Suprapubic skin (tissue), 3 donors: ENCODE measurements around the gene PPEF1.

ENCODE experiments used
- CTCF ChIP-seq, 2 donors: fragments of 200-600 bp in 1 of 2; fragments of 450-650 bp in 1 of 2; sonication (generic) in 1 of 2; IDR thresholded peaks; one replicate each; pipeline ENCODE4 v1.5.1; 2016 to 2019; ENCODE audit warnings: antibody characterized with exemption in 2 of 2, mild to moderate bottlenecking in 1 of 2, moderate library complexity in 1 of 2
- POLR2A ChIP-seq, 2 donors: fragments of 450-650 bp; IDR thresholded peaks; one replicate each; pipeline ENCODE4 v1.6.1; 2017; ENCODE audit warnings: antibody characterized with exemption in 2 of 2, mild to moderate bottlenecking in 2 of 2, moderate library complexity in 2 of 2

- no peak for TF ChIP-seq CTCF (IDR thresholded peaks at IDR 0.05)
- no peak for TF ChIP-seq POLR2A (IDR thresholded peaks at IDR 0.05)
Observed at GRCh38 chrX:18855919-18856644, 148.6 kb downstream of the PPEF1 start.
